HepG2 (cell line): ENCODE results near the gene RNF4. TPM values are rescaled to one million over a fixed set of nuclear protein-coding genes. Genes with fewer than 3 reads are reported as not detected.

Experiments used
- ATAC-seq: fragments of 200-7000 bp; cut with Tn5 transposase; 3 replicates; pipeline ENCODE4 v1.9.1; 2020; ENCODE audit warnings: mild to moderate bottlenecking, moderate library complexity
- BruUV-seq: library from RNA; stranded (reverse); fragments of 400-500 nt; replicated peaks from 2 replicates; lab custom pipeline; 2021; lab: Mats Ljungman, UMichigan
- CTCF ChIA-PET: fragments of 300-600 bp; formaldehyde crosslinking; extraction: SDS; loops from one replicate; lab custom pipeline; 2021; ENCODE audit warnings: low total read pairs, inconsistent platforms, low intra/inter-chr PET ratio; lab: Yijun Ruan, JAX
- POLR2A ChIA-PET: fragments of 350-600 bp; sonication (Branson Sonifier 250); formaldehyde crosslinking; loops from one replicate; lab custom pipeline; 2020; ENCODE audit warnings: antibody characterized with exemption, inconsistent platforms; lab: Yijun Ruan, JAX
- DNase-seq: peaks from one replicate; pipeline ENCODE4 v3.0.0-alpha.2; 2015; ENCODE audit warnings: low spot score
- FAIRE-seq: peaks from 3 replicates; lab custom pipeline; 2011; peaks lifted over from hg19 to GRCh38; lab: Jason Lieb, UNC
- H2AFZ ChIP-seq: one replicate; pipeline ENCODE4 v1.6.1; 2011; ENCODE audit warnings: low read length, inconsistent platforms
- H3K27ac ChIP-seq: fragments of 300-600 bp; 3 replicates; pipeline ENCODE4 v1.8.0; 2011; ENCODE audit warnings: mixed run types, mild to moderate bottlenecking, mixed read lengths, low read length, inconsistent platforms; ENCODE audit not compliant: insufficient read depth; ENCODE audit errors: extremely low read length
- H3K27me3 ChIP-seq, 2 experiments: fragments of 200-600 bp in 1 of 2; 2 replicates in 1 of 2; 3 replicates in 1 of 2; pipeline versions ENCODE4 v1.6.0 to v1.8.0; 2011; ENCODE audit warnings: low read length in 2 of 2, mild to moderate bottlenecking in 2 of 2, moderate library complexity in 2 of 2, inconsistent platforms in 1 of 2; ENCODE audit not compliant: insufficient read depth in 2 of 2, control insufficient read depth in 1 of 2
- H3K36me3 ChIP-seq, 2 experiments: fragments of 200-600 bp in 1 of 2; replicated peaks in 1 of 2; 2 replicates in 1 of 2; 3 replicates in 1 of 2; pipeline versions ENCODE4 v1.5.1 to v1.8.0; 2011; ENCODE audit warnings: low read length in 2 of 2, inconsistent platforms in 1 of 2; ENCODE audit not compliant: insufficient read depth in 2 of 2, control insufficient read depth in 1 of 2
- H3K4me1 ChIP-seq: 2 replicates; pipeline ENCODE4 v1.5.1; 2012; ENCODE audit warnings: low read length, inconsistent platforms; ENCODE audit not compliant: insufficient read depth
- H3K4me2 ChIP-seq: 2 replicates; pipeline ENCODE4 v1.6.0; 2011; ENCODE audit warnings: low read depth, low read length, inconsistent platforms
- H3K4me3 ChIP-seq, 3 experiments: fragments of 200-600 bp in 1 of 3; sonication (generic), shearing (Covaris generic) in 1 of 3; replicated peaks in 1 of 3; 2 replicates each; pipeline ENCODE4 v1.5.1; 2011 to 2016; ENCODE audit warnings: low read length in 3 of 3, inconsistent platforms in 2 of 3, low read depth in 2 of 3, mild to moderate bottlenecking in 2 of 3, control low read depth in 1 of 3, mixed read lengths in 1 of 3; ENCODE audit not compliant: insufficient read depth in 1 of 3
- H3K79me2 ChIP-seq: one replicate; pipeline ENCODE4 v1.6.1; 2011; ENCODE audit warnings: low read length, inconsistent platforms; ENCODE audit not compliant: insufficient read depth
- H3K9ac ChIP-seq: 2 replicates; pipeline ENCODE4 v1.6.0; 2011; ENCODE audit warnings: mild to moderate bottlenecking, low read depth, low read length, inconsistent platforms; ENCODE audit not compliant: insufficient read depth
- H3K9me3 ChIP-seq: 2 replicates; pipeline ENCODE4 v1.5.1; 2012; ENCODE audit warnings: mild to moderate bottlenecking, low read length
- H4K20me1 ChIP-seq: 2 replicates; pipeline ENCODE4 v1.6.0; 2011; ENCODE audit warnings: inconsistent platforms, mild to moderate bottlenecking, low read length, moderate library complexity; ENCODE audit not compliant: insufficient read depth
- GATAD1 ChIP-seq: IDR thresholded peaks from 2 replicates; pipeline ENCODE4 v1.6.1; 2016; ENCODE audit warnings: missing genetic modification reagents, missing compliant biosample characterization
- RFX5 ChIP-seq: IDR thresholded peaks from 2 replicates; pipeline ENCODE4 v1.6.1; 2011; ENCODE audit warnings: low read depth, low read length, improper control_type of control experiment
- SAP130 ChIP-seq: IDR thresholded peaks from 2 replicates; pipeline ENCODE4 v1.6.1; 2016; ENCODE audit warnings: low read depth
- ZNF317 ChIP-seq: sonication (generic); formaldehyde crosslinking; IDR thresholded peaks from 2 replicates; pipeline ENCODE4 v1.5.0; 2020; ENCODE audit warnings: mild to moderate bottlenecking, missing genetic modification reagents
- ZNF616 ChIP-seq: sonication (generic); formaldehyde crosslinking; IDR thresholded peaks from 2 replicates; pipeline ENCODE4 v1.5.0; 2020; ENCODE audit warnings: low read depth, mild to moderate bottlenecking, missing genetic modification reagents
- ZNF687 ChIP-seq: sonication (generic); formaldehyde crosslinking; IDR thresholded peaks from 2 replicates; pipeline ENCODE4 v1.5.1; 2020; ENCODE audit warnings: mild to moderate bottlenecking, missing genetic modification reagents, moderate library complexity
- WGBS: methylation state at CpG from one replicate; pipeline ENCODE4 v1.1.6; 2017; ENCODE audit warnings: low lambda C conversion rate; 5-methylcytosine and 5-hydroxymethylcytosine counted together
- in situ Hi-C: cut with HindIII; loops from 2 replicates; pipeline ENCODE4 v1.10.0; 2017; ENCODE audit warnings: low pct_unique_long_range_greater_than_20kb; ENCODE audit not compliant: extremely low pct_ligation_motif_present
- intact Hi-C: fragments of 100-400 bp; cut with micrococcal nuclease; formaldehyde crosslinking; loops from one replicate; pipeline ENCODE4 v1.10.0; 2022; ENCODE audit not compliant: unreplicated experiment
- polyA plus RNA-seq, 8 experiments: library from polyadenylated mRNA; depleted of rRNA in 3 of 8; stranded (reverse) in 7 of 8; unstranded in 1 of 8; fragments of >200 nt; fragmentation: Illumina TruSeq in 4 of 8; extraction: Trizol in 4 of 8; gene quantifications; 2 replicates each; pipeline versions ENCODE4 v1.2.1 to v1.2.3, GENCODE V29; 2011 to 2016; ENCODE audit warnings: low read depth in 4 of 8, missing spikeins in 1 of 8, mixed read lengths in 1 of 8; ENCODE audit not compliant: insufficient read depth in 1 of 8
- total RNA-seq, 5 experiments: library from RNA; depleted of rRNA; stranded (reverse); fragments of >200 nt; fragmentation: Illumina TruSeq; extraction: Trizol; gene quantifications; 2 replicates each; pipeline ENCODE4 v1.2.3, GENCODE V29; 2016; ENCODE audit warnings: low read depth in 1 of 5

The RNF4 gene
- total and polyA plus RNA-seq, 2 of the 13 experiments (the other 11 are each of a cell fraction or from before 2014, with no cell fraction given): 38.1 to 45.1 TPM

DNA sequence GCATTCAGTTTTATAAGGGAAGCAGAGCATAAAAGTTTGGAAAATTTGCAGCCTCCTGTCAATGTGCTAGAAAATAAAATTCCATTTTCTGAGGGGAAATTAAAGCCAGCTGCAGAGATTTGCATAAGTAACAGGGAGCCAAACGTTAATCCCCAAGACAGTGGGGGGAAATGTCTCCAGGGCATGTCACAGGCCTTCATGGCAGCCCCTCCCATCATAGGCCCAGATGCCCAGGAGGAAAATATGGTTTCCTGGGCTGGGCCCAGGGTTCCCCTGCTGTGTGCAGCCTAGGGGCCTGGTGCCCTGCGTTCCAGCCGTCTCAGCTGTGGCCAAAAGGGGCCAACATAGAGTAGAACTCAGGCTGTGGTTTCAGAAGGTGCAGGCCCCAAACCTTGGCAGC, 9.3 kb downstream of the RNF4 start:
- BruUV-seq: TSS peak; percentile 24
- intact Hi-C loops (no loop called here), in situ Hi-C loops (no loop called here)
- Histone ChIP-seq H3K27me3 (no peaks in the 10 kb centered on the region), H3K79me2 (peaks cover 93% of the 10 kb centered on the region), H3K36me3 (peaks cover 0 to 2% of the 10 kb centered on the region in 2 experiments; a peak in 3 of 5 replicates), H3K9me3 (no peaks in the 10 kb centered on the region), H3K27ac (no peak overlapping the region), H3K4me1 (peaks cover 87% of the 10 kb centered on the region), H2AFZ (no peak overlapping the region), H3K4me2 (no peak overlapping the region), H3K9ac (no peak overlapping the region), H3K4me3 (no peak overlapping the region), H4K20me1 (peaks cover 58% of the 10 kb centered on the region)
- FAIRE-seq (no peak), DNase-seq (no peak), ATAC-seq (no peak)
- TF ChIP-seq ZNF687 (CRISPR knock-in tag): peak; percentile 37; the same call in 1 of the 2 replicates
- TF ChIP-seq RFX5: no peak
- no peak for TF ChIP-seq SAP130
- no peak for TF ChIP-seq ZNF317 (CRISPR knock-in tag)
- TF ChIP-seq ZNF616 (CRISPR knock-in tag): no peak
- TF ChIP-seq GATAD1 (CRISPR knock-in tag): no peak
- CTCF ChIA-PET: no interaction called here
- WGBS: 67% methylated on average over 2 of the region's 3 CpGs
- POLR2A ChIA-PET: no interaction called here
